Measurements from ENCODE around the gene MCOLN1.

MCOLN1 gene

GRCh38 chr19:7519361-7520130 is 2.9 kb upstream of the MCOLN1 start:
- Histone ChIP-seq H3K36me3 (replicated peaks; ENCODE audit: low read depth, low read length) (no peaks in the 10 kb centered on the region), H2AFZ (ENCODE audit: low read depth, low read length) (no peak overlapping the region), H3K27ac (ENCODE audit: low read length) (no peak overlapping the region), H3K4me2 (ENCODE audit: low read length) (no peak overlapping the region), H3K9me3 (ENCODE audit: insufficient read depth, low read length) (no peaks in the 10 kb centered on the region), H3K79me2 (ENCODE audit: low read length) (0 out of 2 replicates have a peak, but pooled peaks cover 5% of the 10 kb centered on the region), H3K27me3 (ENCODE audit: low read depth, low read length) (no peaks in the 10 kb centered on the region), H3K9ac (ENCODE audit: low read length) (no peak overlapping the region), H4K20me1 (ENCODE audit: insufficient read depth, low read length) (no peaks in the 10 kb centered on the region), H3K4me1 (ENCODE audit: low read length) (peaks cover 11% of the 10 kb centered on the region), H3K4me3 (ENCODE audit: low read length) (no peak overlapping the region)
- TF ChIP-seq CTCF (IDR thresholded peaks at IDR 0.05; ENCODE audit: low read depth, low read length) (no peak), EZH2phosphoT487 (IDR thresholded peaks at IDR 0.05; ENCODE audit: low read depth) (no peak)

- H3K79me2 ChIP-seq (ENCODE audit: low read length), result 0 out of 2 replicates have a peak, but pooled peaks cover 5% of the 10 kb centered on the region
- H2AFZ ChIP-seq (ENCODE audit: low read depth, low read length), result no peak overlapping the region
These were observed 2.0 kb upstream of the MCOLN1 start for GRCh38 chr19:7520131-7521051.

DNA sequence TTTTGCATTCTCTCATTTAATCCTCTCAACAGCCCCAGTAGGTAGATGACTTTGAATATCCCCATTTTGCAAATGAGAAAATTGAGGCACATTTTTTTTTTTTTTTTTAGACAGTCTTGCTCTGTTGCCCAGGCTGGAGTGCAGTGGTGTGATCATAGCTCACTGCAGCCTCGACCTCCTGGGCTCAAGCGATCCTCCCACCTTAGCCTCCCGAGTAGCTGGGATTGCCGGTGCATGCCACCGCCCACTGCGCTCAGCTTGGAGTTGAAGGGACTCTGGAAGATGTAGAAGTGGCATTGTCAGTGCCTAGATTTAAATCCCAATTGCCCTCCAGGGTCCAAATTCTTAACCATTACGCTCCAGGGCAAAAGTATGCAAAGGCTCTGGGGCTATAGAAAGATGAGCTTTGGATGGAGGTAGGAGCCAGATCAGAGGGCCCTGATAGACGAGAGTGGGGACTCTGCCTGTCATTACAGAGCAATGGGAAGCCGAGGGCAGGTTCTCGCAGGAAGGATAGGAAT is 813 bp upstream of the MCOLN1 start:
- H2AFZ ChIP-seq (ENCODE audit: low read depth, low read length), result peak overlapping the region; percentile 89
- H3K4me1 ChIP-seq (ENCODE audit: low read length), result peaks cover 11% of the 10 kb centered on the region
- H3K27me3 ChIP-seq (ENCODE audit: low read depth, low read length), result no peaks in the 10 kb centered on the region
- peak overlapping the region; percentile 77 for H3K4me3 ChIP-seq (ENCODE audit: low read length)
- H3K79me2 ChIP-seq (ENCODE audit: low read length), result 0 out of 2 replicates have a peak, but pooled peaks cover 5% of the 10 kb centered on the region
- TF ChIP-seq EZH2phosphoT487 (IDR thresholded peaks at IDR 0.05; ENCODE audit: low read depth), result no peak
- TF ChIP-seq CTCF (IDR thresholded peaks at IDR 0.05; ENCODE audit: low read depth, low read length), result no peak
- H3K9ac ChIP-seq (ENCODE audit: low read length), result peak overlapping the region; percentile 68
- no peak overlapping the region for H3K27ac ChIP-seq (ENCODE audit: low read length)
- no peaks in the 10 kb centered on the region for H4K20me1 ChIP-seq (ENCODE audit: insufficient read depth, low read length)
- no peaks in the 10 kb centered on the region for H3K9me3 ChIP-seq (ENCODE audit: insufficient read depth, low read length)
- H3K36me3 ChIP-seq (replicated peaks; ENCODE audit: low read depth, low read length), result no peaks in the 10 kb centered on the region
- peak overlapping the region; percentile 77 for H3K4me2 ChIP-seq (ENCODE audit: low read length)

More at GRCh38 chr19:7520131-7521051, 2.0 kb upstream of the MCOLN1 start:
- no peaks in the 10 kb centered on the region for H4K20me1 ChIP-seq (ENCODE audit: insufficient read depth, low read length)
- no peaks in the 10 kb centered on the region for H3K27me3 ChIP-seq (ENCODE audit: low read depth, low read length)
- H3K4me1 ChIP-seq (ENCODE audit: low read length), result peaks cover 11% of the 10 kb centered on the region
- H3K27ac ChIP-seq (ENCODE audit: low read length), result no peak overlapping the region
- TF ChIP-seq CTCF (IDR thresholded peaks at IDR 0.05; ENCODE audit: low read depth, low read length), result no peak
- no peak for TF ChIP-seq EZH2phosphoT487 (IDR thresholded peaks at IDR 0.05; ENCODE audit: low read depth)
- no peaks in the 10 kb centered on the region for H3K36me3 ChIP-seq (replicated peaks; ENCODE audit: low read depth, low read length)
- H3K4me2 ChIP-seq (ENCODE audit: low read length), result no peak overlapping the region
- H3K4me3 ChIP-seq (ENCODE audit: low read length), result no peak overlapping the region
- H3K9ac ChIP-seq (ENCODE audit: low read length), result no peak overlapping the region
- H3K9me3 ChIP-seq (ENCODE audit: insufficient read depth, low read length), result no peaks in the 10 kb centered on the region
